Measurements from ENCODE around the gene PPP1R18. TPM values are rescaled to one million over a fixed set of nuclear protein-coding genes. Genes with fewer than 3 reads are reported as not detected.

PPP1R18 gene
- total and polyA plus RNA-seq, 9 of the 15 experiments (the other 6 are each of a cell fraction or from before 2014, with no cell fraction given), result 12.0 to 99.2 (median 42.6) TPM

- no peak for TF ChIP-seq ZNF197 (CRISPR knock-in tag; IDR thresholded peaks at IDR 0.05; ENCODE audit: low read depth)
- peak; percentile 31; the same call in 1 of the 2 replicates for TF ChIP-seq JUN (IDR thresholded peaks at IDR 0.05; ENCODE audit: borderline replicate concordance, low read depth, low read length)
- no peak for TF ChIP-seq JUN (CRISPR knock-in tag; IDR thresholded peaks at IDR 0.05; ENCODE audit: borderline replicate concordance)
- no peak for TF ChIP-seq RFX5 (IDR thresholded peaks at IDR 0.05; ENCODE audit: low read depth, low read length)
- no peak for TF ChIP-seq MITF (IDR thresholded peaks at IDR 0.05)
- no peak for TF ChIP-seq ZC3H8 (IDR thresholded peaks at IDR 0.05)
- TF ChIP-seq ZNF407 (IDR thresholded peaks at IDR 0.05; ENCODE audit: low read depth), result no peak
- no peak for TF ChIP-seq C11orf30 (IDR thresholded peaks at IDR 0.05; ENCODE audit: low read depth)
- TF ChIP-seq TOE1 (IDR thresholded peaks at IDR 0.05; ENCODE audit: borderline replicate concordance), result no peak; the same call in 1 of the 2 replicates
- no peak for TF ChIP-seq TOE1 (CRISPR knock-in tag; IDR thresholded peaks at IDR 0.05; ENCODE audit: borderline replicate concordance, low read depth)
- no peak for TF ChIP-seq TRIM24 (IDR thresholded peaks at IDR 0.05)
- TF ChIP-seq RBM15 (IDR thresholded peaks at IDR 0.05; ENCODE audit: insufficient read depth, low read length), result no peak
- no peak for TF ChIP-seq MTA1 (IDR thresholded peaks at IDR 0.05; ENCODE audit: borderline replicate concordance)
- no peak for TF ChIP-seq KLF10 (CRISPR knock-in tag; IDR thresholded peaks at IDR 0.05)
- TF ChIP-seq NFXL1 (CRISPR knock-in tag; IDR thresholded peaks at IDR 0.05), result no peak
- no peak for TF ChIP-seq HBP1 (CRISPR knock-in tag; IDR thresholded peaks at IDR 0.05)
- no peak for TF ChIP-seq ZSCAN29 (IDR thresholded peaks at IDR 0.05)
Observed at GRCh38 chr6:30678964-30679726, 7.3 kb downstream of the PPP1R18 start (continued).
